Measurements from ENCODE around the gene PXMP2. TPM values are rescaled to one million over a fixed set of nuclear protein-coding genes. Genes with fewer than 3 reads are reported as not detected.

Gene PXMP2
- total and polyA plus RNA-seq, 2 of the 8 experiments (the other 6 are each of a cell fraction or from before 2014, with no cell fraction given), result 13.8 to 15.1 TPM

DNA sequence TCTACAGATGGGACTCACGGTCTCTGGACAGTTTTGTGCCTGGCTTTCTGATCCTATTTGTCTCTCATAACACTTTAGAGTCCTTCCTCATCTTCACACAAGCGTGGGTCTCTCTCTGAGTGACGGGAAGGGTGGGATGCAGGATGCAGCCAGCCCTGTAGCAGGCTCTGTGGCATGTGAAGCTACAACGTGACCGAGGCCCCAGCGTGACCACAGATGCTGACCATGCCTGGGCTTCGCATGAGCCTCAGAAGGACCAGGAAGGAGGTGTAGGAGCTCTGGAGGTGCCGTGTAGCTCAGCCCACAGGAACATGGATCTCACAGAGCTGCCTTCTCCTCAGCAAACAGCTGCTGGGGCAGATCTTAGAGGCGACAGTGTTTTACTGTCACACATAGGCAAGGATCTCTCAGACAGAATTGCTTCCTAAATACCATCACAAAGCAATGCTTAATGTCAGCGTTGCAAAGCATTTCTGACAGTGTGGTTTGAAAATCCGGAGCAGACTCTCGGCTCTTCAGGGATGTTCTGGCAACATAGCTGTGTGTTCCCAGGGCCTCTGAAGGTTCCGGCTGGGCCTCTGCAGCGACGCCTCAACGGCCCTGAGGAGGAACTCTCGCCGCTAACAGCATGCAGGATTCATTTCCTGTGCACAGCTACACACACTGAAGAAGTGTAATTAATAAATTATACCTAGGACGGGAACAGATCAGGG lies 52.4 kb downstream of the PXMP2 start:
- Histone ChIP-seq H3K23ac (ENCODE audit: insufficient read length) (no peak overlapping the region), H3K36me3 (ENCODE audit: control insufficient read depth in 2 of 4, insufficient read depth in 4 of 4, low read length in 3 of 4) (peaks cover 52 to 86% (median 75%) of the 10 kb centered on the region in 4 experiments), H3K18ac (ENCODE audit: extremely low read depth, low read length) (no peak overlapping the region), H3K4me1 (replicated peaks in 1 of 4; ENCODE audit: control insufficient read depth in 3 of 4, insufficient read depth in 4 of 4, low read length in 3 of 4) (no peaks in the 10 kb centered on the region), H2AFZ (ENCODE audit: low read length) (no peak overlapping the region), H2BK15ac (ENCODE audit: low read length) (no peak overlapping the region), H3K79me2 (ENCODE audit: control insufficient read depth in 1 of 2, insufficient read depth in 2 of 2, low read length in 2 of 2) (peaks cover 0 to 18% of the 10 kb centered on the region in 2 experiments; a peak in 2 of 4 replicates), H3K9me3 (ENCODE audit: insufficient read depth in 2 of 2, low read depth in 1 of 2, low read length in 1 of 2) (no peaks in the 10 kb centered on the region), H2BK12ac (ENCODE audit: low read depth, low read length) (no peak overlapping the region), H3K9ac (replicated peaks in 1 of 4; ENCODE audit: extremely low read depth in 1 of 4, low read depth in 3 of 4, low read length in 3 of 4) (no peak overlapping the region), H3K27ac (ENCODE audit: low read depth, low read length) (no peak overlapping the region), H3K27me3 (replicated peaks in 1 of 4; ENCODE audit: control insufficient read depth in 3 of 4, extremely low read depth in 1 of 4, insufficient read depth in 3 of 4, low read length in 3 of 4) (no peaks in the 10 kb centered on the region), H2BK20ac (ENCODE audit: low read length) (no peak overlapping the region), H2BK5ac (ENCODE audit: low read depth, low read length) (no peak overlapping the region), H4K5ac (ENCODE audit: insufficient read length, low read depth, low read length) (no peak overlapping the region), H4K91ac (replicated peaks; ENCODE audit: insufficient read length, low read length) (no peak overlapping the region), H2BK120ac (replicated peaks; ENCODE audit: low read depth, low read length) (no peak overlapping the region), H3K4me2 (ENCODE audit: insufficient read depth in 1 of 2, low read depth in 2 of 2, low read length in 2 of 2) (no peak overlapping the region), H3K14ac (ENCODE audit: insufficient read length) (no peak overlapping the region), H4K20me1 (replicated peaks in 1 of 2; ENCODE audit: control insufficient read depth in 1 of 2, insufficient read depth in 2 of 2, low read length in 2 of 2) (peaks cover 8 to 23% of the 10 kb centered on the region in 2 experiments), H3K4ac (replicated peaks; ENCODE audit: insufficient read length, low read depth, low read length) (no peak overlapping the region), H3K23me2 (ENCODE audit: low read depth, low read length) (peaks cover 3% of the 10 kb centered on the region; the same call in 1 of the 2 replicates), H2AK5ac (ENCODE audit: low read depth, low read length) (no peak overlapping the region), H3K79me1 (ENCODE audit: low read depth, low read length) (peaks cover 6% of the 10 kb centered on the region), H3K4me3 (ENCODE audit: extremely low read depth in 1 of 4, insufficient read depth in 2 of 4, low read depth in 3 of 4, low read length in 4 of 4) (no peak overlapping the region), H4K8ac (ENCODE audit: extremely low read depth, insufficient read depth, low read length) (no peak overlapping the region), H3K56ac (replicated peaks; ENCODE audit: insufficient read length, low read depth, low read length) (no peak overlapping the region)
- ChIA-PET POLR2A (ENCODE audit: partially characterized antibody) (interaction anchor here (0.7 to 1.2 kb wide), 2 partner anchors 13 to 14 kb away, joined by 3 read pairs; no protein-coding TSS in a partner anchor), CTCF (ENCODE audit: partially characterized antibody) (interaction anchor here (0.5 to 2.8 kb wide), 2 partner anchors 15 to 730 kb away, joined by 3 to 9 read pairs; no protein-coding TSS in a partner anchor)
- DNase-seq (ENCODE audit: low read depth in 1 of 2, low spot score in 2 of 2), result no peak
- FAIRE-seq, result no peak
- WGBS, 2 experiments (ENCODE audit: extremely low coverage in 1 of 2, insufficient coverage in 1 of 2, insufficient read length in 1 of 2, insufficient replicate concordance in 2 of 2, low coverage in 1 of 2, low lambda C conversion rate in 2 of 2, missing lambda C conversion rate in 1 of 2), result 93% methylated on average over 19 of the region's 19 CpGs; no CpG with 5 or more reads in 1 of the 2 experiments
- TF ChIP-seq RFX5 (IDR thresholded peaks at IDR 0.05; ENCODE audit: borderline replicate concordance, low read depth, low read length) (no peak), BACH1 (IDR thresholded peaks at IDR 0.05; ENCODE audit: low read length) (no peak), CBX8 (IDR thresholded peaks at IDR 0.05; ENCODE audit: borderline replicate concordance, low read depth, low read length) (no peak), GABPA (IDR thresholded peaks at IDR 0.05; ENCODE audit: borderline replicate concordance, insufficient read depth, low read length) (no peak), RAD21 (IDR thresholded peaks at IDR 0.05 in 1 of 2, conservative IDR thresholded peaks at IDR 0.05 in 1 of 2; ENCODE audit: low read depth in 2 of 2, low read length in 2 of 2) (no peak), PHF8 (conservative IDR thresholded peaks at IDR 0.05; ENCODE audit: low read depth, low read length) (no peak), SP2 (IDR thresholded peaks at IDR 0.05; ENCODE audit: low read length) (no peak), SAP30 (IDR thresholded peaks at IDR 0.05; ENCODE audit: insufficient read depth, insufficient replicate concordance, low read length) (no peak), KDM5A (IDR thresholded peaks at IDR 0.05; ENCODE audit: low read length) (no peak), MAFK (IDR thresholded peaks at IDR 0.05; ENCODE audit: low read depth, low read length) (no peak), HDAC6 (IDR thresholded peaks at IDR 0.05; ENCODE audit: low read depth, low read length) (no peak), ZNF274 (IDR thresholded peaks at IDR 0.05; ENCODE audit: borderline replicate concordance, extremely low read depth, low read length) (no peak)
